Glutamatergic neuron (in vitro differentiated cells): Measurements from ENCODE around the gene KIRREL3. TPM values are rescaled to one million over a fixed set of nuclear protein-coding genes. Genes with fewer than 3 reads are reported as not detected.

Experiments used
- DNase-seq: peaks from one replicate; pipeline ENCODE4 v3.0.0; 2022
- H3K27ac Mint-ChIP-seq: one replicate; pipeline ENCODE4 v1.8.0; 2020; ENCODE audit warnings: mild to moderate bottlenecking, mixed read lengths, inconsistent platforms; ENCODE audit not compliant: unreplicated experiment
- H3K27me3 Mint-ChIP-seq: one replicate; pipeline ENCODE4 v1.8.0; 2020; ENCODE audit warnings: mild to moderate bottlenecking, moderate library complexity, mixed read lengths, inconsistent platforms; ENCODE audit not compliant: unreplicated experiment
- H3K36me3 Mint-ChIP-seq: one replicate; pipeline ENCODE4 v1.8.0; 2020; ENCODE audit warnings: mild to moderate bottlenecking, mixed read lengths, inconsistent platforms; ENCODE audit not compliant: unreplicated experiment
- H3K4me1 Mint-ChIP-seq: one replicate; pipeline ENCODE4 v1.8.0; 2020; ENCODE audit warnings: mild to moderate bottlenecking, low read depth, mixed read lengths, inconsistent platforms; ENCODE audit not compliant: unreplicated experiment
- H3K4me3 Mint-ChIP-seq: one replicate; pipeline ENCODE4 v1.8.0; 2020; ENCODE audit warnings: mild to moderate bottlenecking, mixed read lengths, inconsistent platforms; ENCODE audit not compliant: unreplicated experiment
- H3K9me3 Mint-ChIP-seq: one replicate; pipeline ENCODE4 v1.8.0; 2020; ENCODE audit warnings: mild to moderate bottlenecking, moderate library complexity, mixed read lengths, inconsistent platforms; ENCODE audit not compliant: unreplicated experiment
- total RNA-seq: library from RNA; stranded (reverse); fragmentation: NEBNext Ultra II Directional; extraction: Animal tissue kit (Norgen Biotek cat#: 25700); gene quantifications from one replicate; pipeline ENCODE4 v1.2.1, GENCODE V29; 2021; ENCODE audit not compliant: unreplicated experiment
- TF ChIP-seq, protein P1 (sequence below): fragments of 200-600 bp; sonication (generic); IDR thresholded peaks from one replicate; pipeline ENCODE4 v1.5.0; 2021; ENCODE audit not compliant: partially characterized antibody, unreplicated experiment

Gene KIRREL3
- total RNA-seq, 1 donor from 2014 or later, result 25.3 TPM

DNA sequence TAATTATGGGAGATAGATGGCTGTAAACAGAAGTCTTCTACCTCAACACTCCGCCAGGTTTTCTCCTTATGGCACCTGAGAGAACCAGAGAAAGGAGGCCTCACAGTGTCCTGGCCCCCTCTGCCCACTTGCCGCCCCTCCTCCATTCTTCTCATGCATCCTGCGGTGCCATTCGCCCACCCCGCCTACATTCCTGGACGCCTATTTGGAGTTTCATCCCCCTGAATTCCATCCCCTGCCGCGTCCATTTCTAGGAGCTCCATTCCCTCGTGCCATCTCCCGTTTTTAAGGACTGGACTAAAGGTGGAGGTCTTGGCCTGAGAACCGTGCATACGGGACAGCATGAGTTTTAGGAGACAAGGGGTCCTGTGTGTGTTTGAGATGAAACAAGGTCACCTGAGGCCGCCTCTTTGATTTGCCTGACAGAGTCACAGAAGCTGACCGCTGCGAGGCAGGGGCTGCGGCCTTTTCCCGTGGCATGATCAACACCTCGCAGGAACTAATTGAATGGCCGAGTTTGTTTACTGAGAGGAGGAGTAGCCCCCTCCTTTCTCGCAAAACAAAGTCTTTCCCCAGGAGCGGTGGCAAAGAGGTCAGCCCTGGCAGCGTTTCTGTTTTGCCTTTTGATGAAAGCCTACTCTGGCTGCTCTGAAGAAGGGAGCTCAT, 398.9 kb downstream of the KIRREL3 start:
- Mint-ChIP-seq H3K27me3 (peaks cover 3% of the 10 kb centered on the region), H3K4me1 (peaks cover 15% of the 10 kb centered on the region), H3K4me3 (no peak overlapping the region), H3K9me3 (peaks cover 11% of the 10 kb centered on the region), H3K36me3 (no peaks in the 10 kb centered on the region), H3K27ac (no peak overlapping the region)
- TF ChIP-seq, protein P1, sequence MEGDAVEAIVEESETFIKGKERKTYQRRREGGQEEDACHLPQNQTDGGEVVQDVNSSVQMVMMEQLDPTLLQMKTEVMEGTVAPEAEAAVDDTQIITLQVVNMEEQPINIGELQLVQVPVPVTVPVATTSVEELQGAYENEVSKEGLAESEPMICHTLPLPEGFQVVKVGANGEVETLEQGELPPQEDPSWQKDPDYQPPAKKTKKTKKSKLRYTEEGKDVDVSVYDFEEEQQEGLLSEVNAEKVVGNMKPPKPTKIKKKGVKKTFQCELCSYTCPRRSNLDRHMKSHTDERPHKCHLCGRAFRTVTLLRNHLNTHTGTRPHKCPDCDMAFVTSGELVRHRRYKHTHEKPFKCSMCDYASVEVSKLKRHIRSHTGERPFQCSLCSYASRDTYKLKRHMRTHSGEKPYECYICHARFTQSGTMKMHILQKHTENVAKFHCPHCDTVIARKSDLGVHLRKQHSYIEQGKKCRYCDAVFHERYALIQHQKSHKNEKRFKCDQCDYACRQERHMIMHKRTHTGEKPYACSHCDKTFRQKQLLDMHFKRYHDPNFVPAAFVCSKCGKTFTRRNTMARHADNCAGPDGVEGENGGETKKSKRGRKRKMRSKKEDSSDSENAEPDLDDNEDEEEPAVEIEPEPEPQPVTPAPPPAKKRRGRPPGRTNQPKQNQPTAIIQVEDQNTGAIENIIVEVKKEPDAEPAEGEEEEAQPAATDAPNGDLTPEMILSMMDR, result no peak
- DNase-seq, result no peak

DNA sequence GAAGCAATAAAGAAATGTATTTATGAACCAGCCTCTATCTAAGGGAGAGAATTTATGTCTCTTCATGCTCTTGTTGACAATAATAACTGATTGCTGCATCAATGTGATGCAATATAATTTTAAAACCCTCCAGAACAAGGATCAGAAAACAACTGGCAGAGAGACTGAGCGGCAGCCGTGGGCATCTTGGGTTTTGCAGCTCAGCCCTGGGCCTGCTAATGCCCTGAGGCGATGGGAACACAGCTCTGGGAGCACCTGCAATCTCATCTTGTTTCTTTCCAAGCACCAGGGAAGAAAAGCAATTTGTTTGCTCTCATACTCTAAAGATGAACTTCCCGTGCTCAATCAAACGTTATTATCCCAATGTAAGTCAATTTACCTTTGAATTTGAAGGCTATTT, 399.4 kb downstream of the KIRREL3 start:
- Mint-ChIP-seq H3K4me3 (no peak overlapping the region), H3K4me1 (peaks cover 15% of the 10 kb centered on the region)
- DNase-seq, result no peak

DNA sequence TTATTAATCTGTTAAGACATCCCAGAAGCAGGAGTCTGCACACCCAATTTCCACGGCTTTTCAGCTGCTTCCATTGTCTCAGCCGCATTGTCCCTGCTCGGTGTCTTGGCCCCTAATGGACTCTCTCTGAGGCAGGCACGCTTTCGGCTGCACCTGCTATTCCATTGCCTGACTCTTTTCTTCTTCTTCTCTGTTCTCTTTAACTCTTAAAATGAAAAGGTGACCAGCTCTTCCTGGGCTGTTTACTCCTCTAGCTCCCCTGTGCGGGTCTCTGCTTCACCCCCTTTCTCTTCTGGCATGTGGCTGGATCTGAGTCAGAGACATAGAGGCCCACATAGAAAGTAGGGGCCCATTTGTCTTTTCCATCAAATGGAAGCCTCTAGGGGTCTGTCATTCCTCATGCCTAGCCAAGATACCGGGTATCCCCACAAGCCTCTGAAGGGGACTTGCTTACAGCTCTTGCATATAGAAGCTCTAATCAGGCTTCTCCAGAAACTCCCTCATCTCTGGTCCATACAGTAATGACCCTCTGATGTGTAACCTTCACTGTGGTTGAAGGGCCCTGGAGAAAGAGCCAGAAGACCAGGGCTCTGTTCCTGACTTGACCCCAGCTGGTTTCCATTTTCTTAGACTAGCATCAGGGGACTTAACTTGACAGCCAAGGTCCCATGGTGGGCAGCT, 401.2 kb downstream of the KIRREL3 start:
- Mint-ChIP-seq H3K4me1 (peaks cover 14% of the 10 kb centered on the region), H3K9me3 (peaks cover 13% of the 10 kb centered on the region), H3K36me3 (no peaks in the 10 kb centered on the region), H3K27me3 (peaks cover 4% of the 10 kb centered on the region), H3K27ac (no peak overlapping the region), H3K4me3 (no peak overlapping the region)
- TF ChIP-seq, protein P1, result no peak
- no peak for DNase-seq

More for the DNA sequence above, 399.4 kb downstream of the KIRREL3 start:
- TF ChIP-seq, protein P1, result no peak
- no peak overlapping the region for H3K27ac Mint-ChIP-seq
- no peaks in the 10 kb centered on the region for H3K36me3 Mint-ChIP-seq
- H3K9me3 Mint-ChIP-seq, result peaks cover 13% of the 10 kb centered on the region
- H3K27me3 Mint-ChIP-seq, result peaks cover 3% of the 10 kb centered on the region

DNA sequence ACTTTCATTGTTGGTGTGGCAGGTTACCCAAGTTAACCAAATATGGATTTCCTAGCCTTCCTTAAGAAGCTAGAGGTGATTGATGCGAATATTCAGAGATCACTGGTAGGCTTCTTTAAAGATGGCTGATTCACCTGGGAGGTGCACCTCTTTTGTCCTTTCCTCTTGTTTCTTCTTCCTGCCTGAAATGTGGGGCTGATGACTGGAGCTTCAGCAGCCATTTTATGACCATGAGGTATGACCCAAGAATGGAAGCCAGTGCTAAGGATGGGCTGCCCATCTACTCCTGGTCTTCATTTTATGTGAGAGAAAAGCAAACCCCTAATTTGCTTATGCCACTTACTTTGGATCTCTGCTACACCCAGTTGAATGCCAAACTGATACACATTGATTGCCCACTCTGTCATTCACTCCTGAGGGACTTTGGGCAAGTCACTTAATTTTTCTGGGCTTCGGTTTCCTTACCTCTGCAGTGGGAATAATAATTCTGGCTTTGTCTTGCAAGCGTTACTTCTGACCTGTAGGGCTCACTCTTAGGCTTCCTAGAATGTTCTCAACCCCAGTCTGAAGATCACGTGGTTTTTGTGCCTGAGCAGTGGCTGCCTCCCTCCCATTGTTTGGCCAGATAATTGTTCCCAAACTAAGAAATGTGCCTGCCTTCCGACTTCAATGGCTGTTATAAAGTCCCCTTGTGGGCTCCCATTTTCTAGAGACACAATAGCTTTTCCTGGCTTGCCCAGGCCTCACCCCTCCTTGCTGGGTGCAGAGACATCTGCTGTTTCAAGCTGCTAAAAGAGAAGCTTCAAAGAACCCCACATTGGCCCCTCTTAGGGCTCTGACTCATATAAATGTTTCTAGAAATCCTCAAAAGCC, 402.0 kb downstream of the KIRREL3 start:
- no peak for DNase-seq
- Mint-ChIP-seq H3K36me3 (no peaks in the 10 kb centered on the region), H3K4me3 (no peak overlapping the region), H3K9me3 (peaks cover 10% of the 10 kb centered on the region), H3K27me3 (peaks cover 7% of the 10 kb centered on the region), H3K4me1 (peaks cover 18% of the 10 kb centered on the region), H3K27ac (no peak overlapping the region)
- TF ChIP-seq, protein P1, result no peak
